Adrenal gland (tissue), 12 donors: ENCODE measurements around the gene OR51T1. TPM values are rescaled to one million over a fixed set of nuclear protein-coding genes. Genes with fewer than 3 reads are reported as not detected.
"Not testable (repeated sequence)": the region's sequence is repeated elsewhere in the genome, so short reads cannot be mapped to it uniquely, and the experiment has no call there.

ENCODE experiments used
- DNase-seq, 7 donors: peaks; one replicate each; pipeline ENCODE4 v3.0.0-alpha.2; 2019 to 2020
- H3K27ac ChIP-seq, 5 donors: fragments of 200-600 bp; sonication (generic) in 4 of 5; 1 replicate in 3 of 5; 2 replicates in 2 of 5; pipeline versions ENCODE4 v1.5.1 to v1.8.0; 2016 to 2020; ENCODE audit warnings: mild to moderate bottlenecking in 1 of 5
- H3K27me3 ChIP-seq: fragments of 200-600 bp; 2 replicates; pipeline ENCODE4 v1.8.0; 2021
- H3K36me3 ChIP-seq, 2 donors: fragments of 200-600 bp; replicated peaks in 1 of 2; 1 replicate in 1 of 2; 2 replicates in 1 of 2; pipeline versions ENCODE4 v1.5.1 to v1.8.0; 2018 to 2022
- H3K4me1 ChIP-seq, 2 donors: fragments of 200-600 bp; replicated peaks in 1 of 2; 1 replicate in 1 of 2; 2 replicates in 1 of 2; pipeline versions ENCODE4 v1.5.1 to v1.8.0; 2018 to 2021
- H3K4me3 ChIP-seq, 4 donors: fragments of 200-600 bp; sonication (generic) in 3 of 4; one replicate each; pipeline ENCODE4 v1.5.1; 2016 to 2018
- H3K9me3 ChIP-seq, 3 donors: fragments of 200-600 bp; sonication (generic) in 1 of 3; replicated peaks in 1 of 3; 1 replicate in 2 of 3; 2 replicates in 1 of 3; pipeline versions ENCODE4 v1.5.1 to v1.8.0; 2016 to 2021
- POLR2A ChIP-seq, 2 donors: fragments of 450-650 bp; IDR thresholded peaks; one replicate each; pipeline ENCODE4 v1.6.1; 2017; ENCODE audit warnings: antibody characterized with exemption in 2 of 2, mild to moderate bottlenecking in 2 of 2, moderate library complexity in 1 of 2
- WGBS, 4 donors: extraction: QIAGEN DNeasy Blood & Tissue Kit in 2 of 4; methylation state at CpG; one replicate each; pipeline versions ENCODE4 v1.1.5 to v1.1.7; 2013 to 2017; 5-methylcytosine and 5-hydroxymethylcytosine counted together
- intact Hi-C, 2 donors: fragments of 100-400 bp; cut with DNase I; formaldehyde crosslinking; loops; one replicate each; pipeline versions ENCODE4 v1.14.1 to v1.15.0; 2022 to 2023
- polyA plus RNA-seq, 3 donors: library from polyadenylated mRNA; stranded (reverse); fragments of 200-250 nt in 2 of 3; fragments of 350-450 nt in 1 of 3; fragmentation: Illumina TruSeq in 1 of 3; extraction: RNeasy Lipid Tissue Mini Kit (QIAGEN cat#74804) in 1 of 3; gene quantifications; one replicate each; pipeline ENCODE4 v1.2.3, GENCODE V29; 2013 to 2014
- total RNA-seq, 9 donors: library from RNA; depleted of rRNA in 4 of 9; stranded (reverse); fragments of >200 nt in 4 of 9; fragments of 120-200 nt in 1 of 9; fragmentation: NEBNext Ultra II Directional in 1 of 9; extraction: Animal tissue kit (Norgen Biotek cat#: 25700) in 1 of 9; gene quantifications; one replicate each; pipeline versions ENCODE4 v1.1.0 to v1.2.4, GENCODE V29; 2013 to 2023
- TF ChIP-seq, protein P1 (sequence below), 6 experiments: fragments of 450-650 bp in 4 of 6; fragments of 200-600 bp in 2 of 6; sonication (generic) in 1 of 6; IDR thresholded peaks; 1 replicate in 5 of 6; 2 replicates in 1 of 6; pipeline versions ENCODE4 v1.5.1 to v1.8.0; 2016 to 2021; ENCODE audit warnings: antibody characterized with exemption in 6 of 6, mild to moderate bottlenecking in 2 of 6, moderate library complexity in 1 of 6
- donor health status: healthy with polysubstance abuse.
- donor health status: Bipolar disorder and iron deficiency.
- donor health status: DM: yes; HTN: yes; CAD: no.
- donor health status: DM: no; HTN: no; CAD: no.
- donor health status: DM: no; HTN: no; CAD: no.
- donor health status: DM: yes; HTN: yes; CAD: no.

Gene OR51T1
- total and polyA plus RNA-seq, 12 donors, result not detected

DNA sequence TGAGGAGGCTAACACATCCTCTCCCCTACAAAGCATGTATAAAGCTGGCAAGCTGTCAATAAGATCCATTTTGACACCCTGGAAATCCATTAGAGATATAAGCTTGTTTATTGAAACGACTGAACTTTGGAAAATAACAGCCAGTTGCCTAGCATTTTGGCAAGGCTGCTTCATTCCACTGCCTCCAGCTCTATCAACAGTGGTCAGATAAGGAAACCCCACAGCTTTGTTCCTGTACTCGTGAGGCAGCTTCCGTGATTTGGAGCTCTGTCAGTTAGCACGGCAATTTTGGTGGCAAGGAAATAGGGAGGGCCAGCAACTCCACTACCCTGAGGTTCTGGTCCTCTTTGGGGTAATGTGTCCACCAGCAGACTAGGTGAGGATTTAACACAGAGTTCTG lies 30.7 kb upstream of the OR51T1 start:
- Histone ChIP-seq H3K4me1 (no peaks in the 10 kb centered on the region), H3K4me3 (no peak overlapping the region), H3K9me3 (no peaks in the 10 kb centered on the region), H3K27me3 (no peaks in the 10 kb centered on the region), H3K36me3 (no peaks in the 10 kb centered on the region), H3K27ac (no peak overlapping the region)
- no peak for DNase-seq
- TF ChIP-seq, protein P1, sequence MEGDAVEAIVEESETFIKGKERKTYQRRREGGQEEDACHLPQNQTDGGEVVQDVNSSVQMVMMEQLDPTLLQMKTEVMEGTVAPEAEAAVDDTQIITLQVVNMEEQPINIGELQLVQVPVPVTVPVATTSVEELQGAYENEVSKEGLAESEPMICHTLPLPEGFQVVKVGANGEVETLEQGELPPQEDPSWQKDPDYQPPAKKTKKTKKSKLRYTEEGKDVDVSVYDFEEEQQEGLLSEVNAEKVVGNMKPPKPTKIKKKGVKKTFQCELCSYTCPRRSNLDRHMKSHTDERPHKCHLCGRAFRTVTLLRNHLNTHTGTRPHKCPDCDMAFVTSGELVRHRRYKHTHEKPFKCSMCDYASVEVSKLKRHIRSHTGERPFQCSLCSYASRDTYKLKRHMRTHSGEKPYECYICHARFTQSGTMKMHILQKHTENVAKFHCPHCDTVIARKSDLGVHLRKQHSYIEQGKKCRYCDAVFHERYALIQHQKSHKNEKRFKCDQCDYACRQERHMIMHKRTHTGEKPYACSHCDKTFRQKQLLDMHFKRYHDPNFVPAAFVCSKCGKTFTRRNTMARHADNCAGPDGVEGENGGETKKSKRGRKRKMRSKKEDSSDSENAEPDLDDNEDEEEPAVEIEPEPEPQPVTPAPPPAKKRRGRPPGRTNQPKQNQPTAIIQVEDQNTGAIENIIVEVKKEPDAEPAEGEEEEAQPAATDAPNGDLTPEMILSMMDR (IDR thresholded peaks at IDR 0.05), result no peak
- TF ChIP-seq POLR2A (IDR thresholded peaks at IDR 0.05), result no peak
- intact Hi-C loops, result no loop called here
- WGBS, 4 donors, result 30 to 41% (median 36%) methylated on average over 4 of the region's 4 CpGs

GRCh38 chr11:4854286-4854685 lies 27.4 kb upstream of the OR51T1 start:
- H3K4me3 ChIP-seq, H3K4me1 ChIP-seq, H3K27ac ChIP-seq, H3K9me3 ChIP-seq, DNase-seq, H3K36me3 ChIP-seq, intact Hi-C loops, H3K27me3 ChIP-seq: not testable (repeated sequence)
- 69 to 83% (median 79%) methylated on average over 4 to 7 of the region's 7 CpGs for WGBS, 4 donors

- Histone ChIP-seq H3K9me3 (no peaks in the 10 kb centered on the region), H3K27ac (no peak overlapping the region), H3K36me3 (no peaks in the 10 kb centered on the region), H3K4me3 (no peak overlapping the region), H3K27me3 (no peaks in the 10 kb centered on the region), H3K4me1 (no peaks in the 10 kb centered on the region)
- DNase-seq, result no peak
- intact Hi-C loops, result no loop called here
- TF ChIP-seq, protein P1 (IDR thresholded peaks at IDR 0.05), result no peak
- no peak for TF ChIP-seq POLR2A (IDR thresholded peaks at IDR 0.05)
Measured at GRCh38 chr11:4862447-4863236, 19.1 kb upstream of the OR51T1 start.

- TF ChIP-seq POLR2A (IDR thresholded peaks at IDR 0.05), result no peak
- TF ChIP-seq, protein P1 (IDR thresholded peaks at IDR 0.05), result no peak
- 76 to 79% (median 77%) methylated on average over 4 of the region's 4 CpGs for WGBS, 4 donors
Measured at GRCh38 chr11:4863876-4864275, 17.8 kb upstream of the OR51T1 start.

DNA sequence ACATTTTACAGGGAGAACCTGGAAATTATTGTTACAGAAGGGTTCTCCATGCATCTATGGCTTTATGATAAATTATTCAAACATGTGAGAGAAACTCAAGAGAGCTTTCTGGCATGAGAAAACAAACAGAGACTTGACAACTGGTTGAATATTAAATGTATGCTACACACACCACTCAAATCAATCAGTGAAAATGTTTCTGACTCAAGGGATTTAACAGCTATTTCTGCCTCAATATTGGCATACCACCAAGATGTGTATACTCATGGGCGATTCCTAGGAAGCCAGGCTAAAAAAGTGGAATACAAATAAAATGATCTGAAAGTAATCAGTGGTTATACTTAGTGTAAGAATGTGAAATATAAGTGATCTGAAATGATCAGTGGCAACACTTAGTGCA lies 15.8 kb upstream of the OR51T1 start:
- H3K27me3 ChIP-seq, result no peaks in the 10 kb centered on the region
- H3K4me1 ChIP-seq, result no peaks in the 10 kb centered on the region
- H3K9me3 ChIP-seq, result no peaks in the 10 kb centered on the region
- DNase-seq, result no peak
- 42 to 54% (median 45%) methylated on average over 1 of the region's 1 CpG for WGBS, 4 donors
- H3K4me3 ChIP-seq, result no peak overlapping the region
- H3K27ac ChIP-seq, result no peak overlapping the region
- intact Hi-C loops, result no loop called here
- H3K36me3 ChIP-seq, result no peaks in the 10 kb centered on the region
- TF ChIP-seq POLR2A (IDR thresholded peaks at IDR 0.05), result no peak
- TF ChIP-seq, protein P1 (IDR thresholded peaks at IDR 0.05), result no peak

More at GRCh38 chr11:4863876-4864275, 17.8 kb upstream of the OR51T1 start:
- Histone ChIP-seq H3K36me3 (no peaks in the 10 kb centered on the region), H3K27ac (no peak overlapping the region), H3K4me1 (no peaks in the 10 kb centered on the region), H3K9me3 (no peaks in the 10 kb centered on the region), H3K27me3 (no peaks in the 10 kb centered on the region), H3K4me3 (no peak overlapping the region)
- no peak for DNase-seq
- intact Hi-C loops, result no loop called here
